ENCODE results near the gene PRRT4.
A peak's percentile ranks its signal among the peaks of the same experiment; 100 is the strongest.

Gene PRRT4

GRCh38 chr7:128343554-128344430 lies 17.7 kb downstream of the PRRT4 start, which contains the start of gene RBM28:
TSS of gene RBM28 (minus strand) at chr7:128343908. CDS start at chr7:128343793, 115 bp downstream.
- DNase-seq: peak; percentile 81

DNA sequence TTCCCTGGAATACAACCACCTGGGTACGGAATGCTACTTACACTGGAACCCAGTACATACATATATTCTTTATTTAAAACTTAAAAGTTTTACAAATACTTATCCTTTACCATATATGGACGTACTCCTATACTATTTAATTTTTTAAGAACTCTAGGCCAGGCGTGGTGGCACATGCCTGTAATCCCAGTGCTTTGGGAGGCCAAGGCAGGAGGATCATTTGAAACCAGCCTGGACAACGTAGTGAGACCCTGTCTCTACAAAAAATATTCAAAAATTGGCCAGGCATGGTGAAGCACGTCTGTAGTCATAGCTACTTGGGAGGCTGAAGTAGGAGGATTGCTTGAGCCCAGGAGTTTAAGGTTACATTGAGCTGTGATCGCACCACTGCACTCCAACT lies 19.8 kb downstream of the PRRT4 start:
- DNase-seq: no peak

GRCh38 chr7:128335730-128336129 lies 25.8 kb downstream of the PRRT4 start:
- no peak for DNase-seq

GRCh38 chr7:128324368-128324680 lies 37.2 kb downstream of the PRRT4 start:
- DNase-seq: no peak

- DNase-seq: no peak
Measured at GRCh38 chr7:128323459-128324367, 37.8 kb downstream of the PRRT4 start.

DNA sequence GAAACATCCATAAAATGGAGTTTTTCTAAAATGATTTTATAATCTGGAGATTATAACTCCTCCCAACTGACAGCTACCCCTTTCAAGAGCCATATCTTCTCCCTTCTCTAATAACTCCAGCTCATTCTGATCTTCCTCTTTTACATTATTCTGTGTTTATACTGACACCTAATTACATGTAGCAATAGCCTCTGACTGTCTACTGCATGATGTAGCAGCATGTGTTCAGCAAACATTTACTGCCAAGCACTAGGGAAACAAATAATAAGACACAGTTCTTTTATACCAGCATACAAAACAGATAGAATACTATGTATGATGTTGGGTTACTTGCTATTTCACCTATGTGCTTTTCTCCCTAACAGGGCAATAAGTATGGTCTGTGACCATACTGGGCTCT lies 38.5 kb downstream of the PRRT4 start:
- no peak for DNase-seq

DNA sequence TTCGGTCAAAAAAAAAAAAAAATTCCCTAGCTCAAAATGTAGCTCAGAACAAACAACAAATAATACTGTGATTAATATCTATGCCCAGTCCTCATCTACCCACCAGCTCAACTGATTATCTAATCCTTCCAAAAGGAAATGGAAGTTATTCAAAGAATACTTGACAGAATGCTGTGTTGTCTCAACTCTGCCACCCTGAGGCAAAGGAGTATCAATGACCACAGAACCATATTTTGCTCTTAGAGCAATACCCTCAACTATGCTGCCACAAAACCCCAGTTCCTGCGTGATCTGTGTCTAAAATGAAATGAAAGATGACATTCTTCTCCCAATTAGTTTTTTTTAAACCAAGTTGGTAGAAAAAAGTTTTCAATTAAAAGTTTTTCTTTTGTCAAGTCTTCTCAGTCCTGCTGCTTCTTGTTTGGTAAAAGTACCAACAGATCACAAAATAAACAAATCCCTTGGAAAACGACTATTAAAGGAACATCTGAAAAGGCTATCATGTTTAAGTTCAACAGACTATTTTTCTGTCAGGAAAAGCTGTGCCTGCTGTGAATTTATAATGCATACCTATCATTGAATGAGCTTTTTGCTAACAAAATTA lies 39.3 kb downstream of the PRRT4 start:
- DNase-seq: no peak

- DNase-seq: no peak
Measured at GRCh38 chr7:128321044-128321422, 40.5 kb downstream of the PRRT4 start.

DNA sequence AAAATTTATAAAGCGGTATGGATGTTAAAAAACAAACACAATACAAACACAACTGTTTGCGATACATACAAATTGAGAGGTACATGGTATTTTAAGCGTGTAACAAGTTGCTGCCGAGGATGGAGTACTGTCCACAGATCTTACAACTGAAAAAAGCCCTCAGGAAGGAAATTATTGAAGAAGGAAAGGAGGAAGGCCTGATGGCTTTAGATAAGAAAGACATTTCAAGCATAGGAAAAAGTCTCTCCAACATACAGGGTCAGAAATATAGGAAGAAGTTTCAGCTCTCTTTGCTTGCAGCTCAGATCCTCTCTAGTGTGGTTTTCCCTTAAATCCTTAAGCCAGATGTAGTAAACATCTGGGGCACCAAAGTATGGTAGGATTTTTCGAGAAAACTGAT lies 42.8 kb downstream of the PRRT4 start:
- no peak for DNase-seq

DNA sequence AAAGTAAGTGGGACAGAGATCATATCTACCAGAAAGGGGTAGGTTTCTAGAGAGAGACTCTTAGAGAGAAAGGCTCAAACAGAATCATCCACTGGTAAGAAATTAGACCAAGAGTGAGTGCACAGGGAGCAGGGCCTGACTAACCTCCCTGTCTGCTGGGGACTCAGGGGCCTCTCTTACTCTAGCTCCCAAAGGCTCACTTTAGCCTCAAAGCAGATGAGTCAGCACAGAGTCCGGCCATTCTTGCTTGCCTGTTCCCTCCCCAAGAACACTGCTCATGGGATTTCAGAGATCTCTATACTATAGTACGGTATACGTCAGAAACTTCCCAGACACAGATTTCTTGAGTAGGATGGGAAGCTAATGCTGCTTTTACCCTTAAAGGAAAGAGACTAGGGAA lies 50.5 kb downstream of the PRRT4 start:
- DNase-seq: no peak

- DNase-seq: no peak
Measured at GRCh38 chr7:128310499-128310898, 51.0 kb downstream of the PRRT4 start.

DNA sequence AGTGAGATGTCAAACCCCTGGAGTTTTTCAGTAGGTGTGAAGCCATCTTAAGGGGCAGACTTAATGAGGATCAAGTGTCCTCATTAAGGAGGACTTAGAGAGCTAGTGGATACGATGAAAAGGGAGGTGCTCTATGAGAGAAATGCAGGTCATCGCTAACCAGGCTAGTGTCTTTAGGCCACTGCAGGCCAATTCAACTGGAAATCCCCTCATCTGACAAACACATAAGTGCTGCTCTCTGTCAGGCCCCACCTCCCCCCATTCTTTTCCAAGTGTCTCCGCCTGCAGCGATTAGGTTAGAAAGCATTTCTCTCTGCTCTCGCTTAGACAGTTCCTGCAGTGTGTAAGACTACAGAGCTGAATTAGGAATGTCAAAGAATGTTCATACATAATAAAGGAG lies 51.5 kb downstream of the PRRT4 start:
- DNase-seq: no peak

GRCh38 chr7:128309124-128309523 lies 52.4 kb downstream of the PRRT4 start:
- no peak for DNase-seq

GRCh38 chr7:128307061-128307460 lies 54.4 kb downstream of the PRRT4 start:
- no peak for DNase-seq

- DNase-seq: no peak
Measured at GRCh38 chr7:128304212-128304611, 57.3 kb downstream of the PRRT4 start.

GRCh38 chr7:128303643-128304042 lies 57.8 kb downstream of the PRRT4 start:
- no peak for DNase-seq

GRCh38 chr7:128303133-128303532 lies 58.4 kb downstream of the PRRT4 start:
- DNase-seq: no peak

- DNase-seq: no peak
Measured at GRCh38 chr7:128302139-128302538, 59.4 kb downstream of the PRRT4 start.

Measured in NK-92 treated with Interleukin-12 subunit alpha and Interleukin-12 subunit beta, amount 100 ng/mL, for 24 hours (cell line).